Measurements from ENCODE around the gene NHEJ1.

- TF ChIP-seq CTCF (IDR thresholded peaks at IDR 0.05; ENCODE audit: insufficient read depth, low read depth, low read length): peak; percentile 74
- no peak for TF ChIP-seq EZH2 (IDR thresholded peaks at IDR 0.05; ENCODE audit: insufficient read depth, low read length)
These were observed 130.8 kb downstream of the NHEJ1 start for GRCh38 chr2:219029829-219030165.
